ENCODE measurements around the gene B9D2.

Gene B9D2

GRCh38 chr19:41335467-41335866 lies 28.5 kb downstream of the B9D2 start:
- Mint-ChIP-seq H3K4me3 (no peak overlapping the region), H3K27ac (no peak overlapping the region), H3K36me3 (peaks cover 58% of the 10 kb centered on the region), H3K9me3 (no peaks in the 10 kb centered on the region), H3K4me1 (peaks cover 57% of the 10 kb centered on the region), H3K27me3 (no peaks in the 10 kb centered on the region)
- CTCF ChIA-PET, result no interaction called here
- DNase-seq, result no peak

DNA sequence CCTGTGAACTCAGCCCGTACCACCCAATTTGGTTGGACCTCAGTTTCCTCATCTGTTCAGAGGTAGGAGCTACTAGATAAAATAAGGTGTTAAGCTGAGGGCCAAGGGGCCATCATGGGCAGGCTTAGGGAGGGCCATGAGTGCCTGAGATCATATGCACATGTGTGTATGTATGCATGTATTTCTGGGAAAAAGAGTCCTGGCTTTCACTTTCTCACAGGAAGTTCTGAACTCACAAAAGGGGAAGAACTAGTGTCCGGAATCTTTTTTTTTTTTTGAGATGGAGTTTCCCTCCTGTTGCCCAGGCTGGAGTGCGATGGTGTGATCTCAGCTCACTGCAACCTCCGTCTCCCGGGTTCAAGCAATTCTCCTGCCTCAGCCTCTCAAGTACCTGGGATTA lies 29.2 kb downstream of the B9D2 start:
- CTCF ChIA-PET, result no interaction called here
- DNase-seq, result no peak
- H3K27me3 Mint-ChIP-seq, result no peaks in the 10 kb centered on the region
- H3K27ac Mint-ChIP-seq, result peak overlapping the region; percentile 33
- H3K4me1 Mint-ChIP-seq, result peaks cover 59% of the 10 kb centered on the region
- H3K9me3 Mint-ChIP-seq, result no peaks in the 10 kb centered on the region
- H3K4me3 Mint-ChIP-seq, result no peak overlapping the region
- peaks cover 56% of the 10 kb centered on the region for H3K36me3 Mint-ChIP-seq

DNA sequence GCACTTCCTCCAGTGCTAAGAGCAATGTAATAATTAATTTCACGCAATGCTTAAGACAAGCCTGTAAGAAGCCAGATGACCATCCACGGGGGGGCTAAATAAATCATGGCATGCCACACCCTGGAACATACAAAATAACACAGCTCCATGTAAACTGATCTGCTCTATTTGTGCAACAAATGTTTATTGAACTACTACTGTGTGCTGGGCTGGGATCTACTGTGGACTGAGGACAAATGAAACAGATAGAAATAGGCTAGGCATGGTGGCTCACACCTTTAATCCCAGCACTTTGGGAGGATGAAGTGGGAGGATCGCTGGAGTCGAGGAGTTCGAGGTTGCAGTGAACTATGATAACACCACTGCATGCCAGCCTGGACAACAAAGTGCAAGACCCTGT lies 31.5 kb downstream of the B9D2 start:
- peaks cover 61% of the 10 kb centered on the region for H3K36me3 Mint-ChIP-seq
- H3K4me1 Mint-ChIP-seq, result peaks cover 67% of the 10 kb centered on the region
- no peak overlapping the region for H3K4me3 Mint-ChIP-seq
- CTCF ChIA-PET, result no interaction called here
- no peak overlapping the region for H3K27ac Mint-ChIP-seq
- no peaks in the 10 kb centered on the region for H3K27me3 Mint-ChIP-seq
- DNase-seq, result no peak
- no peaks in the 10 kb centered on the region for H3K9me3 Mint-ChIP-seq

DNA sequence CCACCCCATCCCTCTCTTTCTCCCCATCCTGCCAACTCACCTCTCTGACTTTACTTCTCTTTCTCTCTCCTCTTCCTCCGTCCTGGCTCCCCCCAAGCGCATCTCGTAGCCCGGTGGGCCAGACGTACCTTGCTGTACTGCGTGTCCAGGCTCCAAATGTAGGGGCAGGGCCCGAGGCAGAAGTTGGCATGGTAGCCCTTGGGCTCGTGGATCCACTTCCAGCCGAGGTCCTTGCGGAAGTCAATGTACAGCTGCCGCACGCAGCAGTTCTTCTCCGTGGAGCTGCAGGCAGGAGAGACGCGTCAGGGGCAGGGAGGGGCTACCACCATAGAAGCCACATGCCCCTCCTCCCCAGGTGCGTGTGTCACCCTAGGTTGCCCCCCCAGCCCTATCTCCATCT lies 31.9 kb downstream of the B9D2 start:
- Mint-ChIP-seq H3K27ac (peak overlapping the region; percentile 20), H3K36me3 (peaks cover 58% of the 10 kb centered on the region), H3K4me3 (no peak overlapping the region), H3K4me1 (peaks cover 67% of the 10 kb centered on the region), H3K9me3 (no peaks in the 10 kb centered on the region), H3K27me3 (no peaks in the 10 kb centered on the region)
- CTCF ChIA-PET, result no interaction called here
- no peak for DNase-seq

- H3K9me3 Mint-ChIP-seq, result no peaks in the 10 kb centered on the region
- no peaks in the 10 kb centered on the region for H3K27me3 Mint-ChIP-seq
- H3K36me3 Mint-ChIP-seq, result peaks cover 60% of the 10 kb centered on the region
- DNase-seq, result no peak
- peaks cover 71% of the 10 kb centered on the region for H3K4me1 Mint-ChIP-seq
- no peak overlapping the region for H3K27ac Mint-ChIP-seq
- CTCF ChIA-PET, result no interaction called here
- H3K4me3 Mint-ChIP-seq, result no peak overlapping the region
Observed at GRCh38 chr19:41330946-41331678, 32.8 kb downstream of the B9D2 start.

DNA sequence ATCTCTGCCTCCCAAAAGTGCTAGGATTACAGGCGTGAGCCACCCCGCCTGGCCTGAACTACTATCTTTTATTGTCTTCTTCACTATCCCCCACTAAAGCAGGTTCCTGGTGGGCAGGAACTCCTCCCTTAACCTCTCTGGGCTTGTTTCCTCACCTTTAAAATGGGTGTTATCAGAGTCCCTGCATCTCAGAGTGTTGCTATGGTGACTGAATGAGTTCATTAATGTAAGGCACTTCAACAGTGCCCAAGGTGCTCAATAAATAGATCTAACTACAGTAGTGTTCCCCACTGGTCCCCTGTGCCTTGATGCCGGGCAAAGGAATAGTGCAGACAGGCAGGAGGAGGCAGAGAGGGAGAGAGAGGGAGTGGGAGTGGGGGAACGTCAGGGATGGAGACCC lies 33.5 kb downstream of the B9D2 start:
- DNase-seq, result no peak
- H3K27ac Mint-ChIP-seq, result no peak overlapping the region
- H3K9me3 Mint-ChIP-seq, result no peaks in the 10 kb centered on the region
- H3K4me1 Mint-ChIP-seq, result peaks cover 69% of the 10 kb centered on the region
- H3K4me3 Mint-ChIP-seq, result no peak overlapping the region
- peaks cover 58% of the 10 kb centered on the region for H3K36me3 Mint-ChIP-seq
- CTCF ChIA-PET, result no interaction called here
- no peaks in the 10 kb centered on the region for H3K27me3 Mint-ChIP-seq

- Mint-ChIP-seq H3K27ac (peak overlapping the region; percentile 94), H3K27me3 (no peaks in the 10 kb centered on the region), H3K4me3 (peak overlapping the region; percentile 69), H3K36me3 (peaks cover 56% of the 10 kb centered on the region), H3K4me1 (peaks cover 71% of the 10 kb centered on the region), H3K9me3 (no peaks in the 10 kb centered on the region)
- CTCF ChIA-PET, result interaction anchor here (0.8 to 1.2 kb wide), 2 partner anchors 23 to 24 kb away, joined by 4 read pairs; no protein-coding TSS in a partner anchor
- DNase-seq, result no peak
Observed at GRCh38 chr19:41328842-41329225, 35.1 kb downstream of the B9D2 start.

DNA sequence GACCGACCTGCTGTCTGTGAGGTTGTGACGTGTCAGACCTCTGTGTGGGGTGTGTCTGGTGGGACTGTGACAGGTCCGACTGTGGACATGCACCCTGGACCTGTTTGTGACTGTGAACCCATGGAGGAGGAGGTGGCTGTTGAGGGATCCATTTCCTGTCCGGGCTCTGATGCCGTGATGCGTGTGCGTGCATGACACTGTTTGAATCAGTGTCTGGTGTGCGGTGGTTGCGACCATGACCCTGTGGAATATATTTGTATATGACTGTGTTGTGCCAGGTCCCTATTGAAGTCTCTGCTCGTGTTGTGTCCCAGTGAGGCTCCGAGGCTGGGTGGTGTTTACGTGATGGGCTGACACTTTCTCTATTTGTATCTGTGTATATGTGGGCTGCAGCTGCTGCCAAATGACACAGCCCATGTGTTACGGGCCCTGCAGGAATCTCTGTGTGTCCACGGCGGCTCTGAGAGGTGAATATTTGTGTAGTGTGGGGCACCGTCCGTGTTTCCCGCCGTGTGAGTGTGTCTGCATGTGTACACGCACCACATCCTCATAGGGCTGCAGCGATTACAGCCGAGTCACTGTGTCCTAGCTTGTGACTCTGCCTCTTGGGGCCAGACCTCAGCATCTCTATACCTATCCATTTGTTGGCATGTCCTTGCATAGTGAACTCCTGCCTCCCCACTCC lies 35.6 kb downstream of the B9D2 start:
- CTCF ChIA-PET, result interaction anchor here (0.8 to 1.2 kb wide), 2 partner anchors 23 to 25 kb away, joined by 4 read pairs; no protein-coding TSS in a partner anchor
- no peak for DNase-seq
- no peaks in the 10 kb centered on the region for H3K27me3 Mint-ChIP-seq
- peaks cover 68% of the 10 kb centered on the region for H3K4me1 Mint-ChIP-seq
- peaks cover 52% of the 10 kb centered on the region for H3K36me3 Mint-ChIP-seq
- H3K9me3 Mint-ChIP-seq, result no peaks in the 10 kb centered on the region
- H3K4me3 Mint-ChIP-seq, result peak overlapping the region; percentile 69
- peak overlapping the region; percentile 94 for H3K27ac Mint-ChIP-seq

DNA sequence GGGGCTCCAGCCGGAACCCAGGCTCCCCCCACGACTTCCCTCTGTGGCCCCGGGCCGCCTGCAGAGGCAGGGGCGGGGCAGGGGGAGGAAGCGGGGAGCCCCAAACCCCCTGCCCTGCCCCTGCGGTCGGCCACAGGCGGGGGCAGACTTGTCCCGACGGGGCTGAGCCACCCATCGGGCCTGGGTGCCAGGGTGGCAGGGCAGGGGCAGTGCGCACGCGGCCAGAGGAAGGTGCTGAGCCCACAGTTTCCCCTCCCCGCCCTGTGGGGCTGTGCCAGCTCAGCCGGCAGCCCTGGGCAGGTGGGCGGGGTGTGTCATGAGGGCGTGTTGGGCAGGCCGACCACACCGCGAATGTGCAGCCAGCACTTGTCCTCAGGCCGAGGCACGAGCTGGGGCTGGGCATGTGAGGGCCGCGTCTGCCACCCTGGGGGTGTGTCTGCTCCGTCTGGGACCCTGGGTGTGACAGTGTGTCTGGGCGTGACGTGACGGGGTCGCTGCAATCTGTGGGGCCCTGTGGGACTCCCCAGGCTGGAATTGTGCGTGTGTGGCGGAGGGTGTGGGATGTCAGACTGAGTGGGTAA lies 36.3 kb downstream of the B9D2 start:
- no peaks in the 10 kb centered on the region for H3K27me3 Mint-ChIP-seq
- DNase-seq, result peak; percentile 83
- H3K9me3 Mint-ChIP-seq, result no peaks in the 10 kb centered on the region
- H3K36me3 Mint-ChIP-seq, result peaks cover 56% of the 10 kb centered on the region
- peak overlapping the region; percentile 69 for H3K4me3 Mint-ChIP-seq
- H3K4me1 Mint-ChIP-seq, result peaks cover 72% of the 10 kb centered on the region
- H3K27ac Mint-ChIP-seq, result peak overlapping the region; percentile 94
- CTCF ChIA-PET, result interaction anchor here (0.6 to 1.0 kb wide), 4 partner anchors 24 to 426 kb away, joined by 3 to 4 read pairs (median 3); no protein-coding TSS in a partner anchor

GRCh38 chr19:41327076-41327575 lies 36.8 kb downstream of the B9D2 start:
- Mint-ChIP-seq H3K27ac (peak overlapping the region; percentile 81), H3K36me3 (peaks cover 53% of the 10 kb centered on the region), H3K4me1 (peaks cover 68% of the 10 kb centered on the region), H3K9me3 (no peaks in the 10 kb centered on the region), H3K27me3 (no peaks in the 10 kb centered on the region), H3K4me3 (peak overlapping the region; percentile 33)
- DNase-seq, result peak; percentile 33
- CTCF ChIA-PET, result interaction anchor here (0.5 to 1.0 kb wide), 5 partner anchors 24 to 426 kb away, joined by 3 to 4 read pairs (median 3); no protein-coding TSS in a partner anchor

- DNase-seq, result peak; percentile 38
- peaks cover 58% of the 10 kb centered on the region for H3K4me1 Mint-ChIP-seq
- CTCF ChIA-PET, result interaction anchor here (0.5 kb wide), 1 partner anchor 111 kb away, joined by 3 read pairs; no protein-coding TSS in a partner anchor
- peak overlapping the region; percentile 33 for H3K4me3 Mint-ChIP-seq
- peak overlapping the region; percentile 81 for H3K27ac Mint-ChIP-seq
- H3K27me3 Mint-ChIP-seq, result no peaks in the 10 kb centered on the region
- no peaks in the 10 kb centered on the region for H3K9me3 Mint-ChIP-seq
- peaks cover 49% of the 10 kb centered on the region for H3K36me3 Mint-ChIP-seq
Observed at GRCh38 chr19:41325947-41326706, 37.8 kb downstream of the B9D2 start.

- no peak for DNase-seq
- peaks cover 52% of the 10 kb centered on the region for H3K36me3 Mint-ChIP-seq
- CTCF ChIA-PET, result no interaction called here
- no peaks in the 10 kb centered on the region for H3K9me3 Mint-ChIP-seq
- no peaks in the 10 kb centered on the region for H3K27me3 Mint-ChIP-seq
- H3K4me3 Mint-ChIP-seq, result no peak overlapping the region
- H3K27ac Mint-ChIP-seq, result no peak overlapping the region
- H3K4me1 Mint-ChIP-seq, result peaks cover 56% of the 10 kb centered on the region
Observed at GRCh38 chr19:41325640-41325946, 38.4 kb downstream of the B9D2 start.

- H3K9me3 Mint-ChIP-seq, result no peaks in the 10 kb centered on the region
- no peak overlapping the region for H3K4me3 Mint-ChIP-seq
- H3K27ac Mint-ChIP-seq, result peak overlapping the region; percentile 73
- CTCF ChIA-PET, result no interaction called here
- peaks cover 51% of the 10 kb centered on the region for H3K4me1 Mint-ChIP-seq
- peaks cover 52% of the 10 kb centered on the region for H3K36me3 Mint-ChIP-seq
- no peaks in the 10 kb centered on the region for H3K27me3 Mint-ChIP-seq
- no peak for DNase-seq
Observed at GRCh38 chr19:41324921-41325639, 38.9 kb downstream of the B9D2 start.
